Activated CD4-positive, alpha-beta T cell treated with anti-CD3 and anti-CD28 coated beads, Interleukin-2, amount 50 U/mL, for 1 hour (primary cell): ENCODE results near the gene PVR.
A peak's percentile ranks its signal among the peaks of the same experiment; 100 is the strongest.
"Not testable (repeated sequence)": the region's sequence is repeated elsewhere in the genome, so short reads cannot be mapped to it uniquely, and the experiment has no call there.

Experiments used
- DNase-seq: peaks from one replicate; pipeline ENCODE4 v3.0.0-alpha.2; 2020

Gene PVR

DNA sequence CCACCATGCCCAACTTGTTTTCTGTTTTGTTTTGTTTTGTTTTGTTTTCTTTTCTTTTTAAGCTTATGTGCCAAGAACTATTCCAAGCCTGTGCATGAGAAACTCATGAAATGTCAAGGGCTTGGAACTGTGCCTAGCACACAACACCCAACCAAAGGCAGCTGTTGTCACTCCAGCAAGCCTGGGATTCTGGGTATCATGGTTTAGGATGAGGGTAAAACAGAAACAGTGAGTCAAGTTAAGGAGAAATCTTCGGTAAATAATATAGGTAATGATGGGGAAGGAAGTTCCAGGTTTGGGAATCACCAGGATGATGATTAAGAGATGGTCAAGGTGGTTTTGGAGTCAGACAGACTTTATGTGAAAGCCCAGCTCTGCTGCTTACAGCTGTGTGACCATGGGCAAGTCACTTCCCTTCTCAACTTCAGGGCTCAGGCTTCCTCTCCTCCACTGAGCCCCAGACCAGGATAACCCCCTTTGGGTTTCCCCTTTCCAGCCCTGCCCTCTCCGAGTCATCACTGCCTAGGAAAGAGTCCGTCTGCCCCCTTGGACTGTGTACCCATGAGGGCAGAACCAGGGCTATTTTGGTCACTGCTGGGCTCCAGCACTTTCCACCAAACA is 5.0 kb downstream of the PVR start:
- no peak for DNase-seq

DNA sequence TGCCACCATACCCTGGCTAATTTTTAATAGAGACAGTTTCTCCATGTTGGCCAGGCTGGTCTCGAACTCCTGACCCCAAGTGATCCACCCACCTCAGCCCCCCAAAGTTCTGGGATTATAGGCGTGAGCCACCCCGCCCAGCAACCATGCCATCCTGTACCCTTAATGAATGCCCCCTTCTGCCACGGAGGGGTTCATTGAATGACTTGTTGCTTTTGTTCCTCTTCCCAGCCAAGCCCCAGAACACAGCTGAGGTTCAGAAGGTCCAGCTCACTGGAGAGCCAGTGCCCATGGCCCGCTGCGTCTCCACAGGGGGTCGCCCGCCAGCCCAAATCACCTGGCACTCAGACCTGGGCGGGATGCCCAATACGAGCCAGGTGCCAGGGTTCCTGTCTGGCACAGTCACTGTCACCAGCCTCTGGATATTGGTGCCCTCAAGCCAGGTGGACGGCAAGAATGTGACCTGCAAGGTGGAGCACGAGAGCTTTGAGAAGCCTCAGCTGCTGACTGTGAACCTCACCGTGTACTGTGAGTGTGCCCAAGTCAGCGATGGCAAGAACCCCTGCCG is 6.0 kb downstream of the PVR start:
- DNase-seq = no peak

- no peak for DNase-seq
Measured at GRCh38 chr19:44653343-44653742, 9.6 kb downstream of the PVR start.

DNA sequence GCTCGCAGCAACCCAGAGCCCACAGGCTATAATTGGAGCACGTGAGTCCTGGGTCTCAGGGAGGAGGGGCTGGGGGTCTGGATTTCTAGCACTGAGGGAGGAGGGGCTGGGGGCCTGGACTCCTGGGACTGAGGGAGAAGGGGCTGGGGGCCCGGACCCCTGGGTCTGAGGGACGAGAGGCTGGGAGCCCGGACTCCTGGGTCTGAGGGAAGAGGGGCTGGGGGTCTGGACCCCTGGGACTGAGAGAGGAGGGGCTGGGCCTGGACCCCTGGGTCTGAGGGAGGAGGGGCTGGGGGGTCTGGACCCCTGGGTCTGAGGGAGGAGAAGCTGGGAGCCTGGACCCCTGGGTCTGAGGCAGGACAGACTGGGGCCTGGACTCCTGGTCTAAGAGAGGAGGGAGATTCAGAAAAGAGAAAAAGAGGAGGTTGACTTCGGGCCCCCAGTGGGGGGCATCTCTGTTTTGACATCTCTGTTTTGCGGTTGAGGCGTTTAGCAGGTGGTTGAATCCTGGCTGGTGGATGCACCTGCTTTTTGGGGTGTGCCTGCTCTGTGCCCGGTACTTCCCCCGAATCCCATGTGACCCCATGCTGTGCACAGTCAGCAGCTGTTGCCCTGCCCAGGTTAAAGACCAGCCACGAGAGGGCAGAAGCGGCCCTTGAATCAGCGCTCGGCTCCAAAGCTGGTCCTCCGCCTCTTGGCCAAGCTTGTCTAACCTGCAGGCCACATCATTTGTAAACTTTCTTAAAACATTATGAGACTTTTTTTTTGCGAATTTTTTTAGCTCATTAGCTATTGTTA is 10.5 kb downstream of the PVR start:
- peak; percentile 69 for DNase-seq

- peak; percentile 65 for DNase-seq
Measured at GRCh38 chr19:44657211-44657921, 13.7 kb downstream of the PVR start.

DNA sequence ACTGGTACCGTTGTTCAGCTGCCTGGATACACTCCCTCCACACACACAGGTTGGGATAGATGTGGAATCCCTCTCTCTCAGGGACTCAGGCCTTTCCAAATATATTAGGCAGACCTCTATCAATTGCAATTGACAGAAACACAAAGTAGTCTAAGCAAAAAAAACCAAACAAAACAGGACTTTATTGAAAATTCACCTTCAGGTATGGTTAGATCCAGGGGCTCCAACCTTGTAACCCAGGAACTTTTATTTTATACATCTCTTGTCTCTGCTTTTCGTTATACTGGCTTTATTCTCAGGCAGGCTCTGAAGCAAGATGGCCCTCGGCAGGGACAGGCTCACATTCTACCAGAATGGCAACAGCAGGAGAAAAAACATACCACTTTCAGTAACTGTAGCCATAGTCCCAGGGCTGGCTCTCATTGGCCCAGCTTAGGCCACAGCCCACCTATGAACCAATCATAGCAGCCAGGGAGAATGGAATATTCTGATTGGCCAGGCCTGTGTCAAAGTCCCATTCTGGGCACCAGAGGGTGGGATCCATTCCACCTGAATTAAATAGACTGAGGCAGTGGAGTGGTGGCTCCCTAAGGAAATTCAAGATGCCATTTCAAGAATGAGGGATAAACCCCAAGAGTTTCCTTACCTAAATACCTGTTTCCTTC is 14.5 kb downstream of the PVR start:
- DNase-seq = no peak

DNA sequence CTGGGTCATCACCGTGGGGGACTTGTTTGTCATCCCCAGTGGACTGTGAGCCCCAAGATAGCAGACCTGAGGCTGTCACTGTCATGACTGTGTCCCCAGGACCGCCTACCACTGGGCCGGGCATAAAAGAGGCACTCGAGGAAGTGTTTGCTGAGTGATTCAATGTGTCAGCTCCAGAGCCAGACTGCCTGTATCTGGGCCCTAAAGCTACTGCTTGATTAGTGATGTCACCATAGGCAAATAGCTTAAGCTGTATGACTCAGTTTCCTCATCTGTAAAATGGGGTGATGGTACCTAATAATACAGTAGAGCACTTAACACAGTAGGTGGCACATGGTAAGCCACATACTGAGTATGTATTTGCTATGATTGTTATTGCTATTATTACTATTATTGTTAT is 16.4 kb downstream of the PVR start:
- no peak for DNase-seq

DNA sequence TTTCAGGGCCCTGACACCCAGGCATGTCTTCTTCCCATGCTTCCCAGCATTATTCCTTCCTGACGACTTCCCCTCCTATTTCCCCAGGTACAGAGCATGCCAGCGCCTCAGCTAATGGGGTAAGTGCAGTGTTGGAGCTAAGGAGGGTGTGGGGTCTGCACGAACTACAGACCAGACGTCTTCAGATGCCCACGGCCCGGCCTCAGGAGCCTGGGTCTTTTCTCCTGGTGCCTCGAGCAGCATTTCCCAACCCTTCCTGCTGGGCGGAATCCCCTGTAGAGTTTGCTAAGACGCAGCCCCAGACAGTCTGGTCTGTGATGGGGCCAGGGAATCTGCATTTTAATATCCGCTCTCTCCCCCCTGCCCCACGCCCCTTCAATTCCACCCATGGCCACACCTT is 17.5 kb downstream of the PVR start:
- no peak for DNase-seq

GRCh38 chr19:44661904-44662303 is 18.2 kb downstream of the PVR start:
- DNase-seq = no peak

DNA sequence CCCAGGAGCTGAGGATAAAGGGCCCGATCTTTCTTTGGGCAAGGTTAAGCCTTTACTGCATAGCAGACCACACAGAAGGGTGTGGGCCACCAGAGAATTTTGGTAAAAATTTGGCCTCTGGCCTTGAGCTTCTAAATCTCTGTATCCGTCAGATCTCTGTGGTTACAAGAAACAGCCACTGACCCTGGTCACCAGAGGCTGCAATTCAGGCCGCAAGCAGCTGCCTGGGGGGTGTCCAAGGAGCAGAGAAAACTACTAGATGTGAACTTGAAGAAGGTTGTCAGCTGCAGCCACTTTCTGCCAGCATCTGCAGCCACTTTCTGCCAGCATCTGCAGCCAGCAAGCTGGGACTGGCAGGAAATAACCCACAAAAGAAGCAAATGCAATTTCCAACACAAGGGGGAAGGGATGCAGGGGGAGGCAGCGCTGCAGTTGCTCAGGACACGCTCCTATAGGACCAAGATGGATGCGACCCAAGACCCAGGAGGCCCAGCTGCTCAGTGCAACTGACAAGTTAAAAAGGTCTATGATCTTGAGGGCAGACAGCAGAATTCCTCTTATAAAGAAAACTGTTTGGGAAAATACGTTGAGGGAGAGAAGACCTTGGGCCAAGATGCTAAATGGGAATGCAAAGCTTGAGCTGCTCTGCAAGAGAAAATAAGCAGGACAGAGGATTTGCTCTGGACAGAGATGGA is 19.1 kb downstream of the PVR start:
- DNase-seq = no peak

- DNase-seq = no peak
Measured at GRCh38 chr19:44663996-44664395, 20.3 kb downstream of the PVR start.

DNA sequence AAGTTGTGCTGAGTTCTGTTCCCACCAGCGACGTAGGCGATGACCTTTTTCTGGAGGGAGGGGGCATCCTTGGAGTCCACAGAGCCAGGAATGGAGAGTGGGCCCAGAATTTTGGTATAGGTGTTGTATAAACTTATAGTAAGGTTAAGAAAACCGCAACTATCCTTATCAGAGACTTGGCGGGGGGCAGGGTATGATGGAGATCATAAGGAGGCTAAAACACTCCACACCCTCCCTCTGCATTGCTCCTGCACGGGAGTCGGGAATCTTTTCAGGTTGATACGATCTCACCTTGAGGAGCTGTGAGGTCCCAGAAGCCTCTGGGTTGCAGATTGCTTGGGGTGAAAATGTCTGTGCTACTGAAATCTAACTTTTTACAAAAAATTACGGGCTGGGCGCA is 21.3 kb downstream of the PVR start:
- DNase-seq = no peak

DNA sequence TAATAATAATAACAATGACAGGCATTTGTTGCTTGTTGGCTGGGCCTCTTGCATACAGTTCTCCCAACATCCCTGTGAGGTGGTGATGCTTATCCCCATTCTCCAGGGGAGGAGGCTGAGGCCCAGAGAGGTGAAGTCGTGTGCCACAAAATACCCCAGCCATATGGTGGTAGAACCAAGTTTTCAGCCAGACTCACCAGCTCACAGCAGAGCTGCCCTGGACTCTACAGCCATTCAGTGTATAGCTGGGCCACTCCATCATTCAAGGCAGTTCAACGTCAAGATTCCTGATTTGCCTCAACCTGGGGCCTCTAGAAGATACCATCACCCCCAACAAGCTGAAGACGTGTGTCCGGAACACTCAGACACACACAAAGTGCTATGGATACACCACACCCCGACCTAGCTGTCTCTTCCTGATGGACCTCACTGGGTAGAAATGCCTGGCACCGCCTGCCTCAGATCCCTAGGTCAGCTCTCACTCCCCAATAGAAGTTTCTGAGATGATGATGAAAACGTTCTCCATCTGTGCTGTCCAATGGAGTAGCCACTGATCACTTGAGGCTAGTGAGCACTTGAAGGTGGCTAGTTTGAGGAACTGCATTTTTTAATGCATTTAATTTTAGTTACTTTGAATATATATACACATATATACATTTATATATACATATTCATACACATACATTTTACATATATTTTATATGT is 23.3 kb downstream of the PVR start:
- no peak for DNase-seq

- DNase-seq = no peak
Measured at GRCh38 chr19:44668985-44669764, 25.5 kb downstream of the PVR start.

DNA sequence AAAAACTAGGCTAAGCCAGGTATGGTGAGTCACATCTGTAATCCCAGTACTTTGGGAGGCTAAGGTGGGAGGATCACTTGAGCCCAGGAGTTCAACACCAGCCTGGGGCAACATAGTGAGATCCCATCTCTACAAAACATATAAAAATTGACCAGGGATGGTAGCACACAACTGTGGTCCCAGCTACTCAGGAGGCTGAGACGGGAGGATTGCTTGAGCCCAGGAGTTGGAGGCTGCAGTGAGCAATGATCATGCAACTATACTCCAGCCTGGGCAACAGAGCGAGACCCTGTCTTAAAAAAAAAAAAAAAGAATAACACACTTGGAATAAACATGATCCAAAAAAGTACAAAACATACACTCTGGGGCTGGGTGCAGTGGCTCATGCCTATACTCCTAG is 26.3 kb downstream of the PVR start:
- DNase-seq = not testable (repeated sequence)

DNA sequence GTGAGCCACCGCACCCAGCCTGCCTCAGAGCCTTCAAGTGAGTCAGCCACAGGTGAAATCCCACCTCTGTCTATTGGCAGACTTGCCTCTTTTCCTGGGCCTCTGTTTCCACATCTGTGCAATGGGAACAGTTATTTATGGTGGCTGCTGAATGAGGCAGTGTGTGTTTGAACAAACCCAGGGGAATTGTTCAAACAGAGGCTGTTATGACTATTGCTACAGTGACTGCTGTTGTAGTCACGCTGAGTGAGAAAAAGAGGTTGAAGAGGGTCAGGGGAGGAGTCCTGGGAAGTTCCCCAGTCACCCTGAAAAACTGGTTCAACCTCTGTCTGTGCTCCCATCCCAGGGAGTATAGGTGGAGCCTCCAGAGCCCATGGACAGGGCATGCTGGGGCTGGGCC is 27.7 kb downstream of the PVR start, which contains the start of gene CEACAM19:
Gene CEACAM19 (plus strand): TSS at position 83 of the 400 bp plus-strand sequence. CDS start 450 bp downstream, outside the sequence.
- no peak for DNase-seq

- DNase-seq = no peak
Measured at GRCh38 chr19:44672226-44672625, 28.5 kb downstream of the PVR start.

DNA sequence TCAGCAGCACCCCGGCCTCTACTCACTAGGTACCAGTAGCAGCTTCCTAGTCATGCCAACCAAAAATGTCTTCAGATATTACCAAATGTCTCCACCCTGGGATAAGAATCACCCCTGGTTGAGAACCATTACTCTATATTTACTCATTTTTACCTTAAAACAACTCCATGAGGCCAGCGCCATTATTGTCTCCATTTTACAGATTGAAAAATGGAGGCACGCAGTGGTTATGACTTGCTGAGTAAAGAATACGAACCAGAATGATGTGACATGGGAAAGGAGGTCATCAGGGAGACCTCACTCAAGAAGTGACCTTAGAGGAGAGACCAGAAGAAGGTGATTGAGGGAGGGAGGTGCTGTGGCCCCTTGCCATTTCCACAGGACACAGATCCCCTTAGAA is 29.8 kb downstream of the PVR start:
- DNase-seq = no peak

DNA sequence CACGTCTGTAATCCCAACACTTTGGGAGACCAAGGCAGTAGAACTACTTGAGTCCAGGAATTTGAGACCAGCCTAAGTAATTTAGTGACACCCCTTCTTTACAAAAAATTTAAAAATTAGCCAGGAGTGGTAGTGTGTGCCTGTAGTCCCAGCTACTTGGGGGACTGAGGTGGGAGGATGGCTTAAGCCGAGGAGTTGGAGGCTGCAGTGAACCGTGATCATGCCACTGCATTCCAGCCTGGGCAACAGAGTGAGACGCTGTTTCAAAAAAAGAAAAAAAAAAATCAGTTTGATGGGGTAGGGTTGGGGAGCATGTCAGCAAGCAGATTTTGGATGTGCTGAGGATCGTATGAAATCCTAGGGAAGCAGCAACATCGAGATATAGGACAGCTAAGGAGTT is 31.8 kb downstream of the PVR start:
- DNase-seq = no peak

- no peak for DNase-seq
Measured at GRCh38 chr19:44677019-44677811, 33.5 kb downstream of the PVR start.
